ENCODE data around the gene POU6F2. TPM values are rescaled to one million over a fixed set of nuclear protein-coding genes. Genes with fewer than 3 reads are reported as not detected.

Gene POU6F2
- total and polyA plus RNA-seq, 2 of the 4 experiments (the other 2 are of a cell fraction): not detected

DNA sequence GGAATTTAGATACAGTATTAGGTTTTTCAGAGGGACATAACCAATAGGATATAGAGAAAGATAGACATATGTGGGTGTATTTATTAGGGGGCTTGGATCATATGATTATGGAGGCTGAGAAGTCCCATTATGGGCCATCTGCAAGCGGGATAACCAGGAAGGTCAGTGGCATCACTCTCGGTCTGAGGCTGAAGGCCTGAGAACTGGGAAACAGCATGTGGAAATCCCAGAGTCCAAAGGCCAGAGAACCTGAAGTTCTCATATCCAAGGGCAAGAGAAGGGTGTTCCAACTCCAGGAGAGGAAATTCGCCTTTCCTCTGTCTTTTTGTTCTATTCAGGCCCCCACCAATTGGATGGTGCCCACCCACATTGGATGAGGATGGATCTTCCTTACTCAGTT is 180.7 kb downstream of the POU6F2 start:
- no CpG with 5 or more reads among the region's 3 CpGs for WGBS, 2 experiments (ENCODE audit: extremely low coverage in 2 of 2, insufficient read length in 1 of 2)
- H2AFZ ChIP-seq (replicated peaks; ENCODE audit: low read length, poor library complexity): no peak overlapping the region
- no peak overlapping the region for H3K56ac ChIP-seq (ENCODE audit: extremely low read depth, insufficient read depth, low read length)
- H2BK15ac ChIP-seq (ENCODE audit: low read depth, low read length): no peak overlapping the region
- intact Hi-C loops (cut with micrococcal nuclease): no loop called here
- H3K9ac ChIP-seq (ENCODE audit: low read depth, low read length): no peak overlapping the region
- H3K9me3 ChIP-seq (ENCODE audit: control insufficient read depth, insufficient read depth, low read length): no peaks in the 10 kb centered on the region
- no peak overlapping the region for H3K4me2 ChIP-seq (ENCODE audit: low read depth, low read length)
- no peak overlapping the region for H2BK20ac ChIP-seq (ENCODE audit: low read depth, low read length)
- dilution Hi-C loops (cut with HindIII; ENCODE audit: low sequenced_read_pairs, unreplicated experiment): no loop called here
- no peak overlapping the region for H3K4ac ChIP-seq (ENCODE audit: low read depth, low read length)
- DNase-seq (no peak), ATAC-seq (ENCODE audit: low read depth) (no peak)
- H3K23ac ChIP-seq (ENCODE audit: low read depth, low read length): no peak overlapping the region
- H3K18ac ChIP-seq (ENCODE audit: low read depth, low read length): no peak overlapping the region
- no peak overlapping the region for H3K4me3 ChIP-seq (ENCODE audit: insufficient read depth, low read depth, low read length)
- no peak overlapping the region for H3K14ac ChIP-seq (replicated peaks; ENCODE audit: low read depth, low read length)
- no TSS peak for BruUV-seq (replicated peaks)
- H3K27ac ChIP-seq (ENCODE audit: insufficient read depth, low read length): no peak overlapping the region
- H4K8ac ChIP-seq (ENCODE audit: low read depth in 2 of 2, low read length in 2 of 2): no peak overlapping the region
- no peaks in the 10 kb centered on the region for H3K79me1 ChIP-seq (ENCODE audit: low read depth in 1 of 2, low read length in 2 of 2)
- H4K5ac ChIP-seq (ENCODE audit: low read depth, low read length): no peak overlapping the region
- no peaks in the 10 kb centered on the region for H3K36me3 ChIP-seq (ENCODE audit: control insufficient read depth, insufficient read depth, low read length)
- ChIA-PET POLR2A (ENCODE audit: unreplicated experiment) (no interaction called here), CTCF (no interaction called here)
- H3K4me1 ChIP-seq (ENCODE audit: control insufficient read depth, insufficient read depth, low read length): no peaks in the 10 kb centered on the region
- H4K20me1 ChIP-seq (ENCODE audit: insufficient read depth, low read length): no peaks in the 10 kb centered on the region
- no peaks in the 10 kb centered on the region for H3K9me1 ChIP-seq (ENCODE audit: insufficient read depth, low read length)
- TF ChIP-seq MXI1 (IDR thresholded peaks at IDR 0.05; ENCODE audit: borderline replicate concordance, low read depth, low read length) (no peak), MAZ (IDR thresholded peaks at IDR 0.05; ENCODE audit: borderline replicate concordance, low read depth, low read length) (no peak), FOS (IDR thresholded peaks at IDR 0.05; ENCODE audit: low read depth, low read length) (no peak), POLR2A (IDR thresholded peaks at IDR 0.05; ENCODE audit: low read depth, low read length) (no peak), SMC3 (IDR thresholded peaks at IDR 0.05; ENCODE audit: low read depth, low read length) (no peak), NFE2L2 (IDR thresholded peaks at IDR 0.05; ENCODE audit: low read depth, low read length) (no peak), RCOR1 (IDR thresholded peaks at IDR 0.05; ENCODE audit: insufficient replicate concordance, low read length) (no peak), BHLHE40 (IDR thresholded peaks at IDR 0.05; ENCODE audit: low read depth, low read length) (no peak), RFX5 (IDR thresholded peaks at IDR 0.05; ENCODE audit: low read depth, low read length) (no peak), CHD1 (IDR thresholded peaks at IDR 0.05; ENCODE audit: low read depth, low read length) (no peak), CEBPB (IDR thresholded peaks at IDR 0.05; ENCODE audit: low read depth, low read length) (no peak), RAD21 (IDR thresholded peaks at IDR 0.05; ENCODE audit: low read length) (no peak), MAFK (IDR thresholded peaks at IDR 0.05; ENCODE audit: low read depth, low read length) (no peak)
- TF ChIP-seq, protein P1, sequence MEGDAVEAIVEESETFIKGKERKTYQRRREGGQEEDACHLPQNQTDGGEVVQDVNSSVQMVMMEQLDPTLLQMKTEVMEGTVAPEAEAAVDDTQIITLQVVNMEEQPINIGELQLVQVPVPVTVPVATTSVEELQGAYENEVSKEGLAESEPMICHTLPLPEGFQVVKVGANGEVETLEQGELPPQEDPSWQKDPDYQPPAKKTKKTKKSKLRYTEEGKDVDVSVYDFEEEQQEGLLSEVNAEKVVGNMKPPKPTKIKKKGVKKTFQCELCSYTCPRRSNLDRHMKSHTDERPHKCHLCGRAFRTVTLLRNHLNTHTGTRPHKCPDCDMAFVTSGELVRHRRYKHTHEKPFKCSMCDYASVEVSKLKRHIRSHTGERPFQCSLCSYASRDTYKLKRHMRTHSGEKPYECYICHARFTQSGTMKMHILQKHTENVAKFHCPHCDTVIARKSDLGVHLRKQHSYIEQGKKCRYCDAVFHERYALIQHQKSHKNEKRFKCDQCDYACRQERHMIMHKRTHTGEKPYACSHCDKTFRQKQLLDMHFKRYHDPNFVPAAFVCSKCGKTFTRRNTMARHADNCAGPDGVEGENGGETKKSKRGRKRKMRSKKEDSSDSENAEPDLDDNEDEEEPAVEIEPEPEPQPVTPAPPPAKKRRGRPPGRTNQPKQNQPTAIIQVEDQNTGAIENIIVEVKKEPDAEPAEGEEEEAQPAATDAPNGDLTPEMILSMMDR (conservative IDR thresholded peaks at IDR 0.05; ENCODE audit: low read depth, low read length): no peak
- TF ChIP-seq, protein P2, sequence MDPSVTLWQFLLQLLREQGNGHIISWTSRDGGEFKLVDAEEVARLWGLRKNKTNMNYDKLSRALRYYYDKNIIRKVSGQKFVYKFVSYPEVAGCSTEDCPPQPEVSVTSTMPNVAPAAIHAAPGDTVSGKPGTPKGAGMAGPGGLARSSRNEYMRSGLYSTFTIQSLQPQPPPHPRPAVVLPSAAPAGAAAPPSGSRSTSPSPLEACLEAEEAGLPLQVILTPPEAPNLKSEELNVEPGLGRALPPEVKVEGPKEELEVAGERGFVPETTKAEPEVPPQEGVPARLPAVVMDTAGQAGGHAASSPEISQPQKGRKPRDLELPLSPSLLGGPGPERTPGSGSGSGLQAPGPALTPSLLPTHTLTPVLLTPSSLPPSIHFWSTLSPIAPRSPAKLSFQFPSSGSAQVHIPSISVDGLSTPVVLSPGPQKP (IDR thresholded peaks at IDR 0.05; ENCODE audit: borderline replicate concordance, low read depth, low read length): no peak
- TF ChIP-seq, protein P3, sequence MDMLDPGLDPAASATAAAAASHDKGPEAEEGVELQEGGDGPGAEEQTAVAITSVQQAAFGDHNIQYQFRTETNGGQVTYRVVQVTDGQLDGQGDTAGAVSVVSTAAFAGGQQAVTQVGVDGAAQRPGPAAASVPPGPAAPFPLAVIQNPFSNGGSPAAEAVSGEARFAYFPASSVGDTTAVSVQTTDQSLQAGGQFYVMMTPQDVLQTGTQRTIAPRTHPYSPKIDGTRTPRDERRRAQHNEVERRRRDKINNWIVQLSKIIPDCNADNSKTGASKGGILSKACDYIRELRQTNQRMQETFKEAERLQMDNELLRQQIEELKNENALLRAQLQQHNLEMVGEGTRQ (IDR thresholded peaks at IDR 0.05; ENCODE audit: low read depth, low read length): no peak
- in situ Hi-C loops (cut with MboI; ENCODE audit: low sequenced_read_pairs): no loop called here
- H2AK9ac ChIP-seq (replicated peaks; ENCODE audit: low read depth, low read length, poor library complexity): no peak overlapping the region
- no peak overlapping the region for H2BK5ac ChIP-seq (ENCODE audit: low read depth, low read length, poor library complexity, severe bottlenecking)
- no peak overlapping the region for H4K91ac ChIP-seq (ENCODE audit: insufficient read depth, low read depth, low read length)
- H3K27me3 ChIP-seq (ENCODE audit: control insufficient read depth, insufficient read depth, low read length): no peaks in the 10 kb centered on the region; the same call in 1 of the 2 replicates
- no peak overlapping the region for H2AK5ac ChIP-seq (ENCODE audit: low read depth, low read length)
- H2BK120ac ChIP-seq (ENCODE audit: low read depth, low read length): no peak overlapping the region

All from IMR-90 (cell line).